PC-9 (cell line): ENCODE data around the gene RRP15. TPM values are rescaled to one million over a fixed set of nuclear protein-coding genes. Genes with fewer than 3 reads are reported as not detected.

Source experiments
- BruUV-seq: library from RNA; stranded (reverse); fragments of 400-500 nt; replicated peaks from 2 replicates; lab custom pipeline; 2021; lab: Mats Ljungman, UMichigan
- CTCF ChIA-PET: fragments of 300-600 bp; sonication (Branson Sonifier 250); formaldehyde crosslinking; loops from one replicate; lab custom pipeline; 2022; ENCODE audit warnings: antibody characterized with exemption; lab: Charles Lee
- POLR2A ChIA-PET: fragments of 300-600 bp; sonication (Branson Sonifier 250); formaldehyde crosslinking; loops from one replicate; lab custom pipeline; 2022; ENCODE audit warnings: antibody characterized with exemption; ENCODE audit not compliant: unreplicated experiment; lab: Charles Lee
- DNase-seq, 2 experiments: peaks; one replicate each; pipeline versions ENCODE4 v3.0.0 to v3.0.0-alpha.2; 2015 to 2022; ENCODE audit warnings: mixed read lengths in 1 of 2
- H2AFZ ChIP-seq: fragments of 200-600 bp; sonication (generic); 2 replicates; pipeline ENCODE4 v1.8.1; 2017; ENCODE audit warnings: antibody characterized with exemption
- H3F3A ChIP-seq: fragments of 200-600 bp; sonication (generic); 2 replicates; pipeline ENCODE4 v1.8.1; 2017; ENCODE audit warnings: antibody characterized with exemption, mild to moderate bottlenecking, low read depth; ENCODE audit not compliant: insufficient read depth
- H3K27ac ChIP-seq: fragments of 200-600 bp; sonication (generic); 2 replicates; pipeline ENCODE4 v1.6.1; 2016; ENCODE audit warnings: mixed run types
- H3K27me3 ChIP-seq: fragments of 200-600 bp; sonication (generic); 2 replicates; pipeline ENCODE4 v1.6.1; 2016; ENCODE audit warnings: low read depth, mixed run types; ENCODE audit not compliant: insufficient read depth
- H3K36me3 ChIP-seq: fragments of 200-600 bp; sonication (generic); 2 replicates; pipeline ENCODE4 v1.6.1; 2016; ENCODE audit warnings: low read depth, mixed run types
- H3K4me1 ChIP-seq: fragments of 200-600 bp; sonication (generic); replicated peaks from 2 replicates; pipeline ENCODE4 v1.6.1; 2016; ENCODE audit warnings: mixed run types; ENCODE audit not compliant: insufficient read depth
- H3K4me2 ChIP-seq: fragments of 200-600 bp; sonication (generic); 2 replicates; pipeline ENCODE4 v1.6.1; 2017; ENCODE audit warnings: mixed run types
- H3K4me3 ChIP-seq: fragments of 200-600 bp; sonication (generic); 2 replicates; pipeline ENCODE4 v1.6.1; 2016; ENCODE audit warnings: mixed run types
- H3K79me2 ChIP-seq: fragments of 200-600 bp; sonication (generic); 2 replicates; pipeline ENCODE4 v1.6.1; 2017; ENCODE audit warnings: low read depth, mixed run types
- H3K9me2 ChIP-seq: fragments of 200-600 bp; sonication (generic); 2 replicates; pipeline ENCODE4 v1.8.1; 2017; ENCODE audit warnings: mild to moderate bottlenecking; ENCODE audit not compliant: insufficient read depth
- H3K9me3 ChIP-seq: fragments of 200-600 bp; sonication (generic); 2 replicates; pipeline ENCODE4 v1.8.1; 2016; ENCODE audit warnings: low read depth; ENCODE audit not compliant: insufficient read depth
- H4K20me1 ChIP-seq: fragments of 200-600 bp; sonication (generic); 2 replicates; pipeline ENCODE4 v1.8.1; 2017; ENCODE audit not compliant: insufficient read depth
- EZH2 ChIP-seq: fragments of 200-600 bp; sonication (generic); IDR thresholded peaks from 2 replicates; pipeline ENCODE4 v1.8.0; 2017; ENCODE audit warnings: antibody characterized with exemption, low read depth
- intact Hi-C: fragments of 100-400 bp; cut with micrococcal nuclease; formaldehyde crosslinking; loops from one replicate; pipeline ENCODE4 v1.10.0; 2022; ENCODE audit not compliant: unreplicated experiment
- total RNA-seq: library from RNA; stranded (reverse); gene quantifications from 2 replicates; pipeline ENCODE4 v1.2.3, GENCODE V29; 2021
- TF ChIP-seq, protein P1 (sequence below): fragments of 200-600 bp; sonication (generic); conservative IDR thresholded peaks from 2 replicates; pipeline ENCODE4 v1.6.1; 2017; ENCODE audit warnings: mixed run types, antibody characterized with exemption, mild to moderate bottlenecking, moderate library complexity

Gene RRP15
- total RNA-seq, 1 experiment from 2014 or later: 24.9 TPM

DNA sequence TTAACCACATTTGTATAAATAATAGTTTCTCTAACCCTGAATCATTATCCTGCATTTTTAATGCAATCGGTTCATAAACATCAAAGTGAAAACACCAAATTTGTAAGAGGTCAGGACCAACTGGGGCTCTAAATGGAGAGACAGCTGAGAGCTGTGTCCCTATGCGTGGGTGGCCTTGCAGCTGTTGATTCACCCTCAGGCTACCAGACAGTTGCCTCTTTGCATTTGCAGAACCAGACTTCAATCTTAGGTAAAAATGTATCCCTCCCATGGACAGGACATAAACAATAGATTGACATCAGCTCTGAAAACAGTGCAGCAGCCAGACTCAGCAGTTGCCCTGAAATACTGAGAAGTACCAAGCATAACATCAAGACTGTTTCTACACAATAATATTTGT lies 51.2 kb downstream of the RRP15 start:
- POLR2A ChIA-PET: interaction anchor here (0.7 kb wide), 2 partner anchors 209 to 717 kb away, joined by 3 read pairs; no protein-coding TSS in a partner anchor
- 0 out of 2 replicates have a peak, but pooled peaks cover 5% of the 10 kb centered on the region for H3K4me1 ChIP-seq
- peaks cover 8% of the 10 kb centered on the region; the same call in 1 of the 2 replicates for H3F3A ChIP-seq
- H3K9me3 ChIP-seq: no peaks in the 10 kb centered on the region
- no peaks in the 10 kb centered on the region for H3K79me2 ChIP-seq
- H3K4me3 ChIP-seq: no peak overlapping the region
- no TSS peak for BruUV-seq
- TF ChIP-seq, protein P1, sequence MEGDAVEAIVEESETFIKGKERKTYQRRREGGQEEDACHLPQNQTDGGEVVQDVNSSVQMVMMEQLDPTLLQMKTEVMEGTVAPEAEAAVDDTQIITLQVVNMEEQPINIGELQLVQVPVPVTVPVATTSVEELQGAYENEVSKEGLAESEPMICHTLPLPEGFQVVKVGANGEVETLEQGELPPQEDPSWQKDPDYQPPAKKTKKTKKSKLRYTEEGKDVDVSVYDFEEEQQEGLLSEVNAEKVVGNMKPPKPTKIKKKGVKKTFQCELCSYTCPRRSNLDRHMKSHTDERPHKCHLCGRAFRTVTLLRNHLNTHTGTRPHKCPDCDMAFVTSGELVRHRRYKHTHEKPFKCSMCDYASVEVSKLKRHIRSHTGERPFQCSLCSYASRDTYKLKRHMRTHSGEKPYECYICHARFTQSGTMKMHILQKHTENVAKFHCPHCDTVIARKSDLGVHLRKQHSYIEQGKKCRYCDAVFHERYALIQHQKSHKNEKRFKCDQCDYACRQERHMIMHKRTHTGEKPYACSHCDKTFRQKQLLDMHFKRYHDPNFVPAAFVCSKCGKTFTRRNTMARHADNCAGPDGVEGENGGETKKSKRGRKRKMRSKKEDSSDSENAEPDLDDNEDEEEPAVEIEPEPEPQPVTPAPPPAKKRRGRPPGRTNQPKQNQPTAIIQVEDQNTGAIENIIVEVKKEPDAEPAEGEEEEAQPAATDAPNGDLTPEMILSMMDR: no peak
- TF ChIP-seq EZH2: no peak
- H3K36me3 ChIP-seq: 0 out of 2 replicates have a peak, but pooled peaks cover 7% of the 10 kb centered on the region
- CTCF ChIA-PET: no interaction called here
- H3K9me2 ChIP-seq: no peaks in the 10 kb centered on the region
- H2AFZ ChIP-seq: no peak overlapping the region
- H3K4me2 ChIP-seq: no peak overlapping the region
- DNase-seq: no peak
- H3K27me3 ChIP-seq: no peaks in the 10 kb centered on the region
- no peak overlapping the region for H3K27ac ChIP-seq
- intact Hi-C loops: loop anchor here (10.0 kb wide), 2 partner anchors 538 to 978 kb away; no protein-coding TSS in a partner anchor
- H4K20me1 ChIP-seq: no peaks in the 10 kb centered on the region

DNA sequence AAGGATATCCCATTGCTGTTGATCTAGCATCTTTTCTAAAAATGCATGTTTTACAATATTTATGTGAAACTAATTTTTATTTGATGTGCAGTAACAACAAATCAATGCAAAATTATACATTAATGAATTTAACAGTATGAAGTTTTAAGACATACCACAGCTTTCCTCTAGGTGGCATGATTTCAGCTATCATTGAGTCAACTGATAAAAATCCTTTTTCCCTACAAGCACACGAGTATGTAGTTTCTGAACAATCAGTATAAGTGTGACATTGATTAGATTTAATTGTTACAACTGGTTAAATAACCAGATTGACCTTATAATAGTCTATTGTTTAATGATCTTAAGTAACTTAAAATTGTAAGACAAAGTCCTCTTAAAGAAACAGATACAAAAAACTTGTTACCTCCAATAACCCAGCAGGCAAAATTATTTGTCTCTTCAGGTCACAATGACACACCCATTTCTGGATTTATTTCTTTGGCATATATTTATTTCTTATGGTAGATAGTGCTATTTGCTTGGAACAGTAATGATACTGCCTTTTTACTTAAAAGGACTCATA lies 54.3 kb downstream of the RRP15 start:
- 0 out of 2 replicates have a peak, but pooled peaks cover 4% of the 10 kb centered on the region for H3K36me3 ChIP-seq
- no peaks in the 10 kb centered on the region for H3K9me2 ChIP-seq
- DNase-seq: no peak
- H3K9me3 ChIP-seq: no peaks in the 10 kb centered on the region
- peaks cover 12% of the 10 kb centered on the region; the same call in 1 of the 2 replicates for H3F3A ChIP-seq
- no peak overlapping the region for H3K4me3 ChIP-seq
- ChIA-PET CTCF (interaction anchor here (0.5 to 1.6 kb wide), 4 partner anchors 367 to 899 kb away, joined by 5 to 19 read pairs (median 6); no protein-coding TSS in a partner anchor), POLR2A (interaction anchor here (0.7 to 1.0 kb wide), 2 partner anchors 9 to 41 kb away, joined by 4 to 6 read pairs; no protein-coding TSS in a partner anchor)
- TF ChIP-seq, protein P1: peak; percentile 88
- no peak for TF ChIP-seq EZH2
- no peak overlapping the region for H3K27ac ChIP-seq
- peaks cover 17% of the 10 kb centered on the region for H3K4me1 ChIP-seq
- intact Hi-C loops: loop anchor here (1.0 to 10.0 kb wide), 4 partner anchors 367 to 975 kb away; no protein-coding TSS in a partner anchor
- no peaks in the 10 kb centered on the region for H3K27me3 ChIP-seq
- H3K79me2 ChIP-seq: 0 out of 2 replicates have a peak, but pooled peaks cover 10% of the 10 kb centered on the region
- H2AFZ ChIP-seq: no peak overlapping the region
- H3K4me2 ChIP-seq: no peak overlapping the region
- no peaks in the 10 kb centered on the region for H4K20me1 ChIP-seq
- BruUV-seq: no TSS peak

GRCh38 chr1:218341325-218341724 lies 56.2 kb downstream of the RRP15 start:
- peaks cover 17% of the 10 kb centered on the region; the same call in 1 of the 2 replicates for H3F3A ChIP-seq

More at GRCh38 chr1:218341325-218341724, 56.2 kb downstream of the RRP15 start:
- Histone ChIP-seq H3K9me2 (no peaks in the 10 kb centered on the region), H3K27ac (no peak overlapping the region), H2AFZ (no peak overlapping the region), H3K36me3 (no peaks in the 10 kb centered on the region), H4K20me1 (no peaks in the 10 kb centered on the region), H3K4me3 (no peak overlapping the region), H3K9me3 (no peaks in the 10 kb centered on the region), H3K4me1 (peaks cover 20% of the 10 kb centered on the region), H3K27me3 (no peaks in the 10 kb centered on the region), H3K79me2 (peaks cover 24% of the 10 kb centered on the region), H3K4me2 (no peak overlapping the region)
- TF ChIP-seq, protein P1: no peak
- POLR2A ChIA-PET: no interaction called here
- DNase-seq: no peak
- CTCF ChIA-PET: interaction anchor here (0.6 kb wide), 1 partner anchor 68 kb away, joined by 4 read pairs; no protein-coding TSS in a partner anchor
- intact Hi-C loops: no loop called here
- BruUV-seq: no TSS peak
